Superior temporal gyrus (tissue), 1 donor: Measurements from ENCODE around the gene RPS6KA2.

Source experiments
- DNase-seq: peaks from one replicate; pipeline ENCODE4 v3.0.0-alpha.2; 2016; ENCODE audit errors: extremely low spot score

RPS6KA2 gene

DNA sequence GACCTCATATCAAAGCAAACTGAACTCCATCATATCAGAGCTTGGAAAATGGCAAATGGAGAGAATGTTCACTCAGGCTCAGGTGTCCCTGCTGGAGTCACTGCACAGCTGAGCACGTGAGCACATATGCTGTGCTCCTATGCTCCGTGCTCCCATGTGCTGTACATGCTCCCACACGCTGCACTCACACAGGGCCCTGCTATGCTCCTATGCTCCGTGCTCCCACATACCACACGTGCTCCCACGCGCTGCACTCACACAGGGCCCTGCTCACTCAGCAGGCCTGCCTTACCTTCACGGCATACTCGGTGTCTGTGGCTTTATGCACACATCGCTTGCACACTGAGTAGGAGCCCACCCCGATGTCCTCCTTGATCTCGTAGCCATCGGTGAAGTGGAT lies 178.6 kb downstream of the RPS6KA2 start:
- DNase-seq, result no peak

DNA sequence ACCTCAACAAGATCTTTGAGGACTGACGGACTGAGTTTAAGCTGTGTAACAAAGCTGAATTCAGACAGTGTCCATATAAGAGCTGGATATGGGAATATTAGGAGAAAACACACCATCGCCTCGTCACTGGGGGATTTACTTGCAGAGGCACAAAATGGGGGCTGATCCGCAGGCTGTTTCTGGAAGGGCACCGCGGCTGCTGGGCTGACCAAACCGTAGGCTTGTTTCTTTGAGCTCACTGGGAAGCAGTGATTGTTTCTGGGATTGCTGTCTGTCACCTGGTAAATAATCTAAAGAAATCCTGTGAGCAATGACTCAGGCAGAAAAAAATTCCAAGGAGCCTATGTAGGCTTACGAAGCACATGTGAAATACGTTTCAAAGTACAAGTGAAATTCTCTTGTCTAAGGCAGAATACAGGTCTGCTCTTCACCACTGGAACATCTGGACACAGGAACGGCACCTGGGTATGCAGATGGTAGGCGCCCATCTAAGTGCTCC lies 180.4 kb downstream of the RPS6KA2 start:
- no peak for DNase-seq

DNA sequence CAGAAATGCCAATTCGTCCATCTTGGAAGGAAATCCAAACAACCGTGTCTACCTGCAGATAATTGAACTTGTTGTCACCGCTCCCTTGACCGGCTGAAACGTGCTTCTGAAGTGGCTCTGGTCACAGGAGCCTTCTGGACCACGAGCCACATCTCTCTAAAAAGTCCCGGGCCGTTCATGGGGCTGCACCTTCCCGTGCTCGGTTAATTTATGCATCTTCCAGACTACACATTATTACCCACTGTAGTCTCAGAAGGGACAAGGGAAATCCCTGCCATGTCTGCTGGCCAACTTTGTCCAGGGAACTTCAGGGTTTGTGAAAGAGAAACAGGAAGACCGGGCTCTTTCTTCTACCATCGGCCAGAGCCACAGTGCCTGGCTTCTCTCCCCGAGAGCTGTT lies 180.9 kb downstream of the RPS6KA2 start:
- no peak for DNase-seq

GRCh38 chr6:166444446-166444845 lies 182.6 kb downstream of the RPS6KA2 start:
- DNase-seq, result no peak

DNA sequence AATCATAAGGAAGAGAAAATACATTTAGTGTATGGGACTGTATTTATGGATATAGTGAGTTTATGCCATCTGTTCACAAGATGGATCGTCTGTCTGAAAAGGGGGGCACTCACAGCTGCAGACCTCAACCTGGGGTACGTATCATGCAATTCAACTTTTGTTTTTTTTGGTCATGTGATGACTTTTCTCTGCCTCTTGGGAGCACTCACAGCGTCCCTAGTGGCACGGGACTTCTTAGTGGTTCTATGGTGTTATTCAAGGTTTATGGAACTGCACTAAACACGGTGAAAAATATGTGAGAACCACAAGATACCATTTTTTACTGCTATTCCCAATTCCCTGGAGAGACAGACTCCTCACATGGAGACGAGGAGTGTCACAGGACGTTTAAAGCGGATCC lies 183.9 kb downstream of the RPS6KA2 start:
- DNase-seq, result no peak

- no peak for DNase-seq
Observed at GRCh38 chr6:166442131-166442685, 184.8 kb downstream of the RPS6KA2 start.

DNA sequence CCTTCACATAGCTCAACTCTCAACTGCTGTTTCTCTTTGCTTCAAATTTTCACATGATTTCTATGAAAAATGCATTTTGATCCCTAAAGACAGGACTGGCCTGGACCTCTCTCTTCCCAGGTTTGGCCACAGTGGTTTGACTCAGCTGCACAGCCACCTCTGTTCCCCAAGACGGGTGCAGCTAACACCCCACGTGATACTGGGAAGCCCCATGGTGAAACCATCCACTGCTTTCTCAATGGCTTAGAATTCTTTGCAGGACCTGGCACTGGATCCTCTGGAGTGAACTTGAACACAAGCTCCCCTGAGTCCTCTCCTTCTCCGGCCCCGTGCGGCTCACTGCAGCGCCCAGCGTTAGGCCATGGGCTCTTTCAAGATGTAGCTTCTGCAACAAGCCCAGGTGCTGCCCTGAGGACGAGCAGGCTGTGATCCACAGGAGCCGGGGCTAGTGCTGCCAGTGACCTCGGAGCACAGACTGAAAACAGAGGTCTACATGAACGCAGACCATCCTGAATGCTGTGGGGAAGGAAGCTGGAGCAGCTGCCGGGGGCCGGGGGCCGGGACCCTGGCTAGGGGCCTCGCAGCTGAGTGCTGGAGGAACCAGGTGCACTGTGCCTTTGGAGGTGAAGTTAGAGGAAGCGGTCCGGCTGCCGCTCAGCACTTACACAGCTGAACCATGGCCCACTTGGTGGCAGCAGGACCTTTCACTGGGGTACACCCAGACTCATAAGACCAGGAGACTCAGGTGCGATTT lies 185.5 kb downstream of the RPS6KA2 start:
- DNase-seq, result no peak

DNA sequence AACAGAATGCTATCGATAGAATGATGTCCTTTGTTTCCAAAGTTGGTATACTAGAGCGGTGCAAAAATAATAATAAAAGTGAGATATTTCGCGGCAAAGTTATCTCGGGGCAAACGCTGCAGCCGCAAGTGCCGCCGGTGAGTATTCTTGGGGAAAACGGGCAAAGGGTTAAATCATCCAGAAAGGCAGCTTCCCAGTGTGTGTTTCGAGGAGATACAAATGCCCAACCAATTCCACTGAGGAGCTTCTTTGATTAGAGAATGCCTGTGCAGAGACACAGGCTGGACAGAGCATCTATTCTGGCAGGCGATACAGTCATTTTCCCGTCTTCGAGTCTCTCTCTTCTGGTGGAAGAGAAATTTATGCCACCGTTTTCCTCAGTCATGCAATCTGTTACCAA lies 186.3 kb downstream of the RPS6KA2 start:
- no peak for DNase-seq

- no peak for DNase-seq
Observed at GRCh38 chr6:166440106-166440505, 186.9 kb downstream of the RPS6KA2 start.

- DNase-seq, result no peak
Observed at GRCh38 chr6:166439366-166440091, 187.5 kb downstream of the RPS6KA2 start.

DNA sequence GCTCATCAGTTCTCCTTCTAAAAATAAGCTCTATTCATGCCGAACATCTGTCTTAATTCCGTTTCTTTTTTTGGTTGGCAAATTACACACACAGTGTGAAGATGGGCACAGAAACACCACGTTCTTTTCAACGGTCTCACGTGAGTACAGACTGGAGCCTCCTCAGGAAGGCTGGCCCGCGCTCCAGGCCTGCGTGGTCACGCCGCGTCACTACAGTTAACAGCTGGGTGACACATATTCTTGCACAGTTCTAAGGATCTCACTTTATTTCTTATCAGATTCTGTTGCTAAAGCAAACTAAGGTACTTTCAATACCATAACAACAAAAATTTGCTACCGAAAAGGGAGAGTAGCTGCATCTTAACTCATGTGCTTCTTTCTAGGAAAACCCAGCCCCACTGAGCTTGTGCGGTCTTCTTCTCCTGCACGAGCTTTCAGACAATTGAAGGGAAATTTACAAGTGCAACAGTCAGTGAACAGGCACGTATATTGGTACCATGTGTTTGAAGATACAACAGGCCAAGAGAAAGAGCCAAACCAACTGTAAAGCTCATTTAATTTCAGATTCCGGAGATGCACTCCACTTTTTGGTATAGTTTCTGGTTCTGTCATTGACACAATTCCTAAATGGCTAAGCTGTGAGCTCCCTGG lies 188.7 kb downstream of the RPS6KA2 start:
- no peak for DNase-seq

DNA sequence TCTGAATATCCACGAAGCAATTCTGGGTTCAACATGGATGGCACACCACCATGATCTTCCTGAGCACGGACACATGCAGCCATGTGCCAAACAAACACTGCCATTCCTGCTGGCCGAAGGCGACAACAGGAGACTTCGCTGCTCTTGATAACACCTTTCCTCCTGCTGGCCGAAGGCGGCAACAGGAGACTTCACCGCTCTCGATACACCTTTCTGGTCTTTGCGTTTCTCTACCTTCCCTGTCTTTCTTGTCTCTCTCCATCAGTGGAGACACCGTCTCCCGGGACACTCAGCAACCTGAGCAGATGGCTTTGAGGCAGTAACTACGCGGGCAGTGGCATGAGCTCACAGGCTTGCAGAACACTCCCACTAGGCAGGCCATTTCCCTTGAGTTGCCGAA lies 189.4 kb downstream of the RPS6KA2 start:
- no peak for DNase-seq

DNA sequence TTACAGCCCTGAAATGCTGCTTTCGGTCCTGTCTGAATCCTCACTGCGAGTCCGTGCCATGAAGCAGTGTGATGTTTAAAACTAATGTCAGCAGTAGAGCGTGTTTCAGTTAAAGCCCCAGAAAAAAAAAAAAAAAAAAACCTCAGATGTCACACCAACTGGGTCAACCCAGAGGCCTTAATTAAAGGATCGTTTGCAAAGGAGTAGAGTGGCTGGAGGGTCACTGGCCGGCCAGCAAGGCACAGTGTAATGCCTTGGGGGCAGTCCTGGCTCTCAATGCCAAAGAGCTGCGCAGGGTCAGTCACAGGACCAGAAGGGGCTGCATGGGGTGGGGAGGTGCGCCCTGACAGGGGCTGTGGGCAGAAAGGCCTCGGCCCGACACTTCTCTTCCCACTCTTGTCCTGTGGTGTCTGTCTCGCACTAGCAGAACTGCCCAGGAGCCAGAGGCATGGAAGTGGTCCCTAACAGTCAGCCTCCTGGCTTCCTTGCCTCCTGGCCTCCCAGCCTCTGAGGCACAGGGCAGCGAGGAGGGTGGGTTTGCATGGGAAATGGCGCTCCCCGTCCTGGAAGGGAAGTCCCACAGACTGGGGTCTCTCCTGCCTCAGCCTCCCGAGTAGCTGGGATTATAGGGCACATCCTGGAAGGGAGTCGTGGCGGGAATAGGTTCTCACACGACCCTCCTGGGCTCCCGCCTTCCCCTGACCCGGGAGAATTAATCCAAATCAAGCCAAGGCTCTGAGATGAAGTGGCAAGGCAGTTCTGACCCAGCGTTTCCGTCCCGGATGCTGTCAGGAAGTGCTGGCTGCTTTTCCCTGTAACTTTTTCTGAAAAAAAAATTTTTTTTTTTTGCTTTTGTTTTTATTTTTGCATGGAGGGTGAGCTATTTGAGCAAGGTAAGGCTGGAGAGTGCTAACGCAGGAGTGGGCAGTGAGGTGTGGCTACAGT lies 190.6 kb downstream of the RPS6KA2 start:
- DNase-seq, result no peak

GRCh38 chr6:166435574-166435973 lies 191.5 kb downstream of the RPS6KA2 start:
- DNase-seq, result no peak

- no peak for DNase-seq
Observed at GRCh38 chr6:166434336-166434735, 192.7 kb downstream of the RPS6KA2 start.

DNA sequence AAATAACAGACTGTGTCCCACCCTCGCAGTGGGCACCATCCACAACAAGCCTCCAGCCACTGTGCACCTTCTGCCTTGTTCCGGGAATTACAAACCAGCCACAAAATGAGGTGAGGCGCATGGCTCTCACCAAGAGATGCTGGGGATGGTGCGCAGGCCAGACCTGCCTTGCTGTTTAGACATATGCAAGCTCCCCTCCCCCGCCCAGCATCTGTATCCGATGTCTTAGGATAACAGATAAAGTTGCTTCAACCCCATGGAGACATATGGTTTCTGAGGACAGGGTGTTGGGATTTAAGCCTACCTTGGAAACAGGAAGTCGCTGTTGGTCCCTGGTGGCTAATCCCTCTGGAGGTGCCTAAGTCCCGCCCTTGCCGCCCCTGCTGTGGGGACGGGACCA lies 194.0 kb downstream of the RPS6KA2 start:
- DNase-seq, result no peak

GRCh38 chr6:166430269-166430668 lies 196.8 kb downstream of the RPS6KA2 start:
- no peak for DNase-seq

- DNase-seq, result no peak
Observed at GRCh38 chr6:166424431-166424830, 202.6 kb downstream of the RPS6KA2 start.

GRCh38 chr6:166423781-166424180 lies 203.3 kb downstream of the RPS6KA2 start:
- peak; percentile 91 for DNase-seq

DNA sequence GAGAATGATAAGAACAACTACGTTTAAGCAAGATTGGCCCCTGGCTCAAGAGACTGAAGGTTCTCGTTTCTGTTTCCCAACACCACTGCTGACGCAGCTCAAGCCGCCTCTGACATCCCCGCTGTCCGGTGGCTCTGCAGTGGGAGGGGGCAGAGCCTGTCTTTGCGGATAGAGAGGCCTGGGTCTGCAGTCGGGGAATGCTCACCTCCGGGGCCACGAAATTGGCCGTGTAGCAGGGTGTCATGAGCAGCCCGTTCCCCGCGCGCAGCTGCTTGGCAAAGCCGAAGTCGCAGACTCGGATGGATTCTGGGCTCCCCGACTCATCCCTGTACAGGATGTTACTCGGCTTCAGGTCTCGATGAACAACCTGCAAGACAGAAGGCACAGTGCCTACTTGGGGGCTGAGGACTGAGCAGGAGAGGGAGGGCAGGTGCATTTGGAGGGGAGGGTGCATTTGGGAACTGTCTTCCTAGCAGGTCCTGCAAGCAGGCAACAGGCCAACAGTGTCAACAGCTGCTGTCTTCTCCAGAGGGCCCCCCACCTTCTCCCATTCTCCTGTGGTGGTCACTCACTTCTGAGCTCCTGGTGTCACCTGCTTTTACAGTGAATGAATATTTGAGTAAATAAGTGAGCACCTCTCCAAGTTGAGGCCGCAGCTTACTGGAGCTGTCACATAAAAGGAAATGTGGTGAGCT lies 203.9 kb downstream of the RPS6KA2 start:
- DNase-seq, result no peak
